SKM-1 treated with dmso at 0.1 percent for 144 hours (cell line): ENCODE data around the gene CIDEC.
"Not testable (repeated sequence)": the region's sequence is repeated elsewhere in the genome, so short reads cannot be mapped to it uniquely, and the experiment has no call there.

Experiments used
- DNase-seq: peaks from one replicate; lab custom pipeline; 2025; ENCODE audit not compliant: unreplicated experiment; lab: John Stamatoyannopoulos, UW

CIDEC gene

GRCh38 chr3:9881441-9881840 lies 1.4 kb upstream of the CIDEC start:
- DNase-seq, result no peak

- no peak for DNase-seq
Measured at GRCh38 chr3:9878700-9879099, 1.4 kb downstream of the CIDEC start.

GRCh38 chr3:9876991-9877390 lies 3.1 kb downstream of the CIDEC start:
- DNase-seq, result no peak

GRCh38 chr3:9876255-9876654 lies 3.8 kb downstream of the CIDEC start:
- DNase-seq, result not testable (repeated sequence)

- DNase-seq, result no peak
Measured at GRCh38 chr3:9875448-9875847, 4.6 kb downstream of the CIDEC start.

- not testable (repeated sequence) for DNase-seq
Measured at GRCh38 chr3:9872067-9872466, 8.0 kb downstream of the CIDEC start.

GRCh38 chr3:9870978-9871377 lies 9.1 kb downstream of the CIDEC start:
- no peak for DNase-seq

GRCh38 chr3:9869955-9870354 lies 10.1 kb downstream of the CIDEC start:
- DNase-seq, result no peak

GRCh38 chr3:9867106-9867505 lies 12.9 kb downstream of the CIDEC start:
- DNase-seq, result no peak

- no peak for DNase-seq
Measured at GRCh38 chr3:9866639-9867038, 13.4 kb downstream of the CIDEC start.

- DNase-seq, result not testable (repeated sequence)
Measured at GRCh38 chr3:9865125-9865637, 14.9 kb downstream of the CIDEC start.

- peak; percentile 54 for DNase-seq
Measured at GRCh38 chr3:9864200-9864927, 15.7 kb downstream of the CIDEC start.

GRCh38 chr3:9863058-9863772 lies 16.8 kb downstream of the CIDEC start:
- no peak for DNase-seq

- no peak for DNase-seq
Measured at GRCh38 chr3:9862391-9863057, 17.5 kb downstream of the CIDEC start.

GRCh38 chr3:9861626-9862130 lies 18.4 kb downstream of the CIDEC start:
- peak; percentile 17 for DNase-seq

- DNase-seq, result no peak
Measured at GRCh38 chr3:9861201-9861600, 18.9 kb downstream of the CIDEC start.

- no peak for DNase-seq
Measured at GRCh38 chr3:9859530-9860025, 20.5 kb downstream of the CIDEC start.

- DNase-seq, result no peak
Measured at GRCh38 chr3:9855594-9855993, 24.5 kb downstream of the CIDEC start.

- not testable (repeated sequence) for DNase-seq
Measured at GRCh38 chr3:9854291-9854940, 25.6 kb downstream of the CIDEC start.

- no peak for DNase-seq
Measured at GRCh38 chr3:9852528-9852927, 27.5 kb downstream of the CIDEC start.

- not testable (repeated sequence) for DNase-seq
Measured at GRCh38 chr3:9851926-9852325, 28.1 kb downstream of the CIDEC start.
